CD14-positive monocyte (primary cell): ENCODE data around the gene VWF. TPM values are rescaled to one million over a fixed set of nuclear protein-coding genes. Genes with fewer than 3 reads are reported as not detected.

Experiments used
- DNase-seq, 3 donors: peaks; one replicate each; pipeline ENCODE4 v3.0.0-alpha.2; 2011 to 2022
- H2AFZ ChIP-seq: 2 replicates; pipeline ENCODE4 v1.6.0; 2012; ENCODE audit warnings: mild to moderate bottlenecking, low read depth, low read length, inconsistent platforms; ENCODE audit not compliant: insufficient read depth, poor library complexity, severe bottlenecking
- H3K27ac ChIP-seq, 2 donors: 1 replicate in 1 of 2; 2 replicates in 1 of 2; pipeline ENCODE4 v1.5.1; 2012 to 2013; ENCODE audit warnings: low read length in 2 of 2, control low read depth in 1 of 2, inconsistent platforms in 1 of 2, low read depth in 1 of 2, mild to moderate bottlenecking in 1 of 2
- H3K27me3 ChIP-seq, 2 donors: one replicate each; pipeline versions ENCODE4 v1.6.0 to v1.6.1; 2011 to 2013; ENCODE audit warnings: low read length in 2 of 2; ENCODE audit not compliant: control insufficient read depth in 2 of 2, insufficient read depth in 2 of 2
- H3K36me3 ChIP-seq, 2 donors: replicated peaks in 1 of 2; 1 replicate in 1 of 2; 2 replicates in 1 of 2; pipeline versions ENCODE4 v1.5.1 to v1.6.1; 2012 to 2013; ENCODE audit warnings: low read length in 2 of 2, control low read depth in 1 of 2, inconsistent platforms in 1 of 2, mild to moderate bottlenecking in 1 of 2; ENCODE audit not compliant: insufficient read depth in 2 of 2, control insufficient read depth in 1 of 2
- H3K4me1 ChIP-seq, 2 donors: 1 replicate in 1 of 2; 2 replicates in 1 of 2; pipeline versions ENCODE4 v1.5.1 to v1.6.1; 2012 to 2013; ENCODE audit warnings: low read length in 2 of 2, control low read depth in 1 of 2, inconsistent platforms in 1 of 2, mild to moderate bottlenecking in 1 of 2, moderate library complexity in 1 of 2; ENCODE audit not compliant: insufficient read depth in 2 of 2, control insufficient read depth in 1 of 2
- H3K4me2 ChIP-seq: replicated peaks from 2 replicates; pipeline ENCODE3; 2012; ENCODE audit warnings: low read length, moderate library complexity, mild to moderate bottlenecking; ENCODE audit not compliant: poor library complexity, severe bottlenecking; ENCODE audit errors: extremely low read depth
- H3K4me3 ChIP-seq, 3 experiments: fragments of 200-600 bp in 1 of 3; sonication (generic) in 1 of 3; replicated peaks in 1 of 3; 1 replicate in 2 of 3; 2 replicates in 1 of 3; pipeline ENCODE4 v1.5.1; 2011 to 2013; ENCODE audit warnings: low read length in 3 of 3, mild to moderate bottlenecking in 3 of 3, control low read depth in 2 of 3, low read depth in 2 of 3, inconsistent platforms in 1 of 3, moderate library complexity in 1 of 3
- H3K79me2 ChIP-seq: 2 replicates; pipeline ENCODE4 v1.6.0; 2012; ENCODE audit warnings: mild to moderate bottlenecking, control low read depth, inconsistent platforms, low read length, moderate library complexity; ENCODE audit not compliant: insufficient read depth
- H3K9ac ChIP-seq: 2 replicates; pipeline ENCODE4 v1.6.0; 2017; ENCODE audit warnings: low read length, mild to moderate bottlenecking; ENCODE audit not compliant: insufficient read depth, poor library complexity, severe bottlenecking
- H3K9me3 ChIP-seq, 2 donors: replicated peaks in 1 of 2; 1 replicate in 1 of 2; 2 replicates in 1 of 2; pipeline versions ENCODE4 v1.5.1 to v1.6.1; 2012 to 2013; ENCODE audit warnings: low read length in 2 of 2, control low read depth in 1 of 2; ENCODE audit not compliant: control insufficient read depth in 1 of 2, insufficient read depth in 1 of 2
- H4K20me1 ChIP-seq: 2 replicates; pipeline ENCODE4 v1.6.0; 2012; ENCODE audit warnings: mild to moderate bottlenecking, low read length, control low read depth, moderate library complexity; ENCODE audit not compliant: insufficient read depth
- H3K27ac Mint-ChIP-seq, 7 donors: one replicate each; pipeline ENCODE4 v1.8.0; 2020; ENCODE audit warnings: mild to moderate bottlenecking in 7 of 7, mixed read lengths in 7 of 7, moderate library complexity in 6 of 7, inconsistent platforms in 2 of 7
- H3K27me3 Mint-ChIP-seq, 3 donors: one replicate each; pipeline ENCODE4 v1.8.0; 2021 to 2022; ENCODE audit warnings: low read depth in 3 of 3, mild to moderate bottlenecking in 3 of 3, mixed read lengths in 3 of 3, moderate library complexity in 3 of 3, inconsistent platforms in 1 of 3
- H3K36me3 Mint-ChIP-seq, 2 donors: one replicate each; pipeline ENCODE4 v1.8.0; 2020; ENCODE audit warnings: mixed read lengths in 2 of 2, inconsistent platforms in 1 of 2, mild to moderate bottlenecking in 1 of 2
- H3K4me1 Mint-ChIP-seq: one replicate; pipeline ENCODE4 v1.8.0; 2020; ENCODE audit warnings: mild to moderate bottlenecking, mixed read lengths
- H3K4me3 Mint-ChIP-seq, 2 donors: one replicate each; pipeline ENCODE4 v1.8.0; 2020; ENCODE audit warnings: mild to moderate bottlenecking in 2 of 2, mixed read lengths in 2 of 2, moderate library complexity in 1 of 2
- H3K9me3 Mint-ChIP-seq, 7 donors: one replicate each; pipeline ENCODE4 v1.8.0; 2020 to 2022; ENCODE audit warnings: mixed read lengths in 7 of 7, mild to moderate bottlenecking in 6 of 7, moderate library complexity in 6 of 7, inconsistent platforms in 2 of 7
- WGBS: methylation state at CpG from one replicate; pipeline ENCODE4 v1.1.5; 2013; ENCODE audit warnings: missing lambda C conversion rate; ENCODE audit not compliant: insufficient coverage; 5-methylcytosine and 5-hydroxymethylcytosine counted together
- intact Hi-C, 2 donors: fragments of 100-400 bp; cut with micrococcal nuclease; formaldehyde crosslinking; loops; one replicate each; pipeline versions ENCODE4 v1.15.0 to v1.15.1; 2023
- polyA plus RNA-seq, 3 donors: library from polyadenylated mRNA; depleted of rRNA in 1 of 3; unstranded in 2 of 3; stranded (reverse) in 1 of 3; fragments of 300-500 nt in 2 of 3; fragments of >200 nt in 1 of 3; fragmentation: Illumina TruSeq in 2 of 3; gene quantifications; 1 replicate in 2 of 3; 2 replicates in 1 of 3; pipeline ENCODE4 v1.2.3, GENCODE V29; 2012 to 2021
- TF ChIP-seq, protein P1 (sequence below): fragments of 200-600 bp; IDR thresholded peaks from one replicate; pipeline ENCODE4 v1.8.0; 2022; ENCODE audit warnings: antibody characterized with exemption, mild to moderate bottlenecking

The VWF gene
- polyA plus RNA-seq, 3 donors: 0.17 to 0.49 (median 0.48) TPM

DNA sequence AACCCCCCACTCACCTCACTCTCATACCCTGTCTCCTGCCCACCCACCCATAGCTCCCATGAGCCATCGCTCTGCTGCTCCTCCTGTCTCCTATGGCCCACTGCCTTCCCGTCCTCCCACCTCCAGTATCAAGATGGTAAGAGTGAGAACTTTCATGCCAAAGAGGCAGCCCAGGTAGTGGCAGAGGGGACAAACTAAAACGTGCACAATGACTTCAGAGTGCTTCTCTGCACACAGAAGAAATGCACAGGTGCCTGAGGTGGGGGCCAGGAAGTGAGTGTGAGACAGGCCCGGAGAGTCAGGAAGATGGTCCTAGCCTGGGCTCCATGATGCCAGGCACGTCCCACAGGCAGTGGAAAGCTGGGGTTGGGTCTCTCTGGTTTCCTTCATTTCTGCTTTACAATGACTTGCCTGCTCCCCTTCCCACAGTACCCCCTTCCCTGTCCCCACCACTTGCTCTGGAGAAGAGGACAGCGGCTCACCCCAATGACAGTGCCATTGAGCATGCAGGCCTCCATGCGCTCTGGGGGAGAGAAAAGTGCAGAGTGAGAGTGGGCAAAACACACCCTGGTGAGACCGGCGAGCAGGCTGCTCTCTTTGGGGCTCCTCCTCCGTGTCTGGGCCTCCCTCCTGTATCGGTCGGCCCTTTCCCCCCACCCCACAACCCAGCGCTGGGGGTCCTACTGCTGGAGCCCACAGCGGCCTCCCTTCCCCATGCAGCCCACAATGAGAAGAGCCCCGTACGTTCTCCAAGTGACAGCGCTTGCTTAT, 156.6 kb downstream of the VWF start:
- Histone ChIP-seq H2AFZ (no peak overlapping the region), H3K27ac (no peak overlapping the region), H3K79me2 (no peaks in the 10 kb centered on the region), H3K4me1 (no peaks in the 10 kb centered on the region), H3K27me3 (no peaks in the 10 kb centered on the region), H3K4me3 (no peak overlapping the region), H3K9me3 (no peaks in the 10 kb centered on the region), H3K4me2 (no peak overlapping the region), H3K36me3 (no peaks in the 10 kb centered on the region), H3K9ac (no peak overlapping the region), H4K20me1 (no peaks in the 10 kb centered on the region)
- Mint-ChIP-seq H3K27ac (peak overlapping the region in 1 of 7 donors; percentile 45), H3K27me3 (peaks cover 2 to 18% (median 2%) of the 10 kb centered on the region in 3 donors), H3K4me1 (peaks cover 1% of the 10 kb centered on the region), H3K9me3 (peaks cover 0 to 2% (median 0%) of the 10 kb centered on the region in 7 donors), H3K4me3 (no peak overlapping the region), H3K36me3 (no peaks in the 10 kb centered on the region)
- 95% methylated on average over 11 of the region's 17 CpGs for WGBS
- TF ChIP-seq, protein P1, sequence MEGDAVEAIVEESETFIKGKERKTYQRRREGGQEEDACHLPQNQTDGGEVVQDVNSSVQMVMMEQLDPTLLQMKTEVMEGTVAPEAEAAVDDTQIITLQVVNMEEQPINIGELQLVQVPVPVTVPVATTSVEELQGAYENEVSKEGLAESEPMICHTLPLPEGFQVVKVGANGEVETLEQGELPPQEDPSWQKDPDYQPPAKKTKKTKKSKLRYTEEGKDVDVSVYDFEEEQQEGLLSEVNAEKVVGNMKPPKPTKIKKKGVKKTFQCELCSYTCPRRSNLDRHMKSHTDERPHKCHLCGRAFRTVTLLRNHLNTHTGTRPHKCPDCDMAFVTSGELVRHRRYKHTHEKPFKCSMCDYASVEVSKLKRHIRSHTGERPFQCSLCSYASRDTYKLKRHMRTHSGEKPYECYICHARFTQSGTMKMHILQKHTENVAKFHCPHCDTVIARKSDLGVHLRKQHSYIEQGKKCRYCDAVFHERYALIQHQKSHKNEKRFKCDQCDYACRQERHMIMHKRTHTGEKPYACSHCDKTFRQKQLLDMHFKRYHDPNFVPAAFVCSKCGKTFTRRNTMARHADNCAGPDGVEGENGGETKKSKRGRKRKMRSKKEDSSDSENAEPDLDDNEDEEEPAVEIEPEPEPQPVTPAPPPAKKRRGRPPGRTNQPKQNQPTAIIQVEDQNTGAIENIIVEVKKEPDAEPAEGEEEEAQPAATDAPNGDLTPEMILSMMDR: no peak
- no peak for DNase-seq
- intact Hi-C loops: no loop called here

DNA sequence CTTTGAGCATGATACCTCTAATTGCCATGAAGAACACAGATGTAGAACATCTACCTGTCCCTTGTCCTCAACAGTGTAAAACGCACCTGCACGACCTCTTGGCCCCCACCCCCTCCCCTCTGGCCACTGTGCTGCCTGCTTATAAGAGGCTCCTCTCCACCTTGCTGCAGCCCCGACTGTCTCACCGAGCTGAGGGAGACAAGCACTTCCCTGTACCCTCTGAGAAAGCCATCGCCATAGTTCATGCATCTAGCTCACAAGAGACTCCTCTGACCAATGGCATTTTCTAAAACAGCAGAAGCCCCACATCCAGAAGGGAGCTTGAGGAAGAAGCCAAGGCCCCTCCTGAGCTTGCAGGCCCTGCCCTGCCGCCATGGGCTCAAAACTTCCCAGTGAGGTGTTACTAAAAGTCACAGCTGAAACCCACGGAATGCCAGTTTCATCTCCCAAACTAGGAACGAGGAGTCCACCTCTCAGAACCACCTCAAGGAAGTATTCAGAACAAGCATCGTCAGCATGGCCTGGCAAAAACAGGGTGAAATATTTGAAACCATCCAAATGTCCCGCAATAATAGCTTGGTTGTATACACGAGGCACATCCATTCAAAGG, 157.9 kb downstream of the VWF start:
- H3K4me1 Mint-ChIP-seq: peaks cover 1% of the 10 kb centered on the region
- intact Hi-C loops: no loop called here

More for the DNA sequence above, 157.9 kb downstream of the VWF start:
- Histone ChIP-seq H4K20me1 (no peaks in the 10 kb centered on the region), H3K4me1 (no peaks in the 10 kb centered on the region), H3K79me2 (no peaks in the 10 kb centered on the region), H3K9me3 (no peaks in the 10 kb centered on the region), H3K36me3 (no peaks in the 10 kb centered on the region), H3K4me2 (no peak overlapping the region), H2AFZ (no peak overlapping the region), H3K27me3 (no peaks in the 10 kb centered on the region), H3K27ac (no peak overlapping the region), H3K9ac (no peak overlapping the region), H3K4me3 (no peak overlapping the region)
- Mint-ChIP-seq H3K27me3 (peaks cover 2 to 20% (median 3%) of the 10 kb centered on the region in 3 donors), H3K36me3 (no peaks in the 10 kb centered on the region), H3K27ac (no peak overlapping the region), H3K9me3 (peaks cover 0 to 2% (median 0%) of the 10 kb centered on the region in 7 donors), H3K4me3 (no peak overlapping the region)
- TF ChIP-seq, protein P1: no peak
- no peak for DNase-seq
- WGBS: 90% methylated on average over 10 of the region's 11 CpGs
